HG02840 (cell line): ENCODE measurements around the gene RPLP2.
A peak's percentile ranks its signal among the peaks of the same experiment; 100 is the strongest.

ENCODE experiments used
- ATAC-seq: cut with Tn5 transposase; IDR thresholded peaks from one replicate; pipeline ENCODE4 v1.9.1; 2021; ENCODE audit warnings: mild to moderate bottlenecking, moderate library complexity, moderate number of reproducible peaks; ENCODE audit not compliant: unreplicated experiment, low FRiP score

Gene RPLP2

DNA sequence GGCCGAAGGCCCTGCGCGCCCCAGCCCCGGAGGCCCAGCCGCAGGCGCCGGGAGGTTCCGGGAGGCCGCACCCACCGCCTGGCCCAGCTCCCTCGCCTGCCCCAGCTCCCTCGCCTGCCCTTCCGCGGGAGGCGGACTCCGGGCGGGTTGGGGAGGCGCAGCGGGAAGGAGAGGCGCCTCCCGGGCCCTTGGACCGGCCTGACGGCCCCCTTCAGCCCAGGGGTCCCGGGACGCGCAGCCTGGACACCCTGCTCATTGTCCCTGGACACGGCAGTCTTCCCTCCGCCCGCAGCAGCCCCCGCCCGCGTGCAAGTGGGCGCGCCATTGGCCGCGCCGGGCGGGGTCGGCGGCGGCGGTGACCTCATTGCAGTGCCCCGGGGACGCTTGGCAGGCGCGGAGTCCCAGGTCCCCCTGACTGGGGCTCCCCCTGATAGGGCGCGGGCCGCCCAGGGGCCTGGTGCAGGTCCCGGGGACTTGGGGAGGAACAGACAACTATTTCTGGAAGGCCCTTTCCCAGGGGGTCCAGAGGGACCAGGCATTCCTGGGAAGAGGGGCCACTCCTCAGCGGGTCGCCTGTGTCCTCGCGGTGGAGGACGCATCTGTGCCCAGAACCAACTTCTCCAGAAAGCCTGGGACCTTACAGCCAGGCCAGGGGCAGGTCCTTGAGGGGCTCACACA lies 23.5 kb downstream of the RPLP2 start:
- no peak for ATAC-seq

GRCh38 chr11:833849-834311 lies 24.1 kb downstream of the RPLP2 start:
- no peak for ATAC-seq

GRCh38 chr11:834371-835316 lies 24.9 kb downstream of the RPLP2 start:
- ATAC-seq: no peak

- ATAC-seq: no peak
Measured at GRCh38 chr11:836274-836673, 26.5 kb downstream of the RPLP2 start.

- ATAC-seq: no peak
Measured at GRCh38 chr11:836700-837099, 26.9 kb downstream of the RPLP2 start.

GRCh38 chr11:837189-837989 lies 27.6 kb downstream of the RPLP2 start:
- no peak for ATAC-seq

DNA sequence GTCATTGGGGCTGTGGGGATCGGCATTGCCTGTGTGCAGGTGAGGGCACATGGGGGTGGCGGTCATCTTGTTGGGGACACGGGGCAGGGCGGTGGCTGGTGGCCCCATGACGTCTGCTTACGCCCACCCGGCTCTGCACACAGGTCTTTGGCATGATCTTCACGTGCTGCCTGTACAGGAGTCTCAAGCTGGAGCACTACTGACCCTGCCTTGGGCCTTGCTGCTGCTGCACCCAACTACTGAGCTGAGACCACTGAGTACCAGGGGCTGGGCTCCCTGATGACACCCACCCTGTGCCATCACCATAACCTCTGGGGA lies 28.2 kb downstream of the RPLP2 start:
- no peak for ATAC-seq

DNA sequence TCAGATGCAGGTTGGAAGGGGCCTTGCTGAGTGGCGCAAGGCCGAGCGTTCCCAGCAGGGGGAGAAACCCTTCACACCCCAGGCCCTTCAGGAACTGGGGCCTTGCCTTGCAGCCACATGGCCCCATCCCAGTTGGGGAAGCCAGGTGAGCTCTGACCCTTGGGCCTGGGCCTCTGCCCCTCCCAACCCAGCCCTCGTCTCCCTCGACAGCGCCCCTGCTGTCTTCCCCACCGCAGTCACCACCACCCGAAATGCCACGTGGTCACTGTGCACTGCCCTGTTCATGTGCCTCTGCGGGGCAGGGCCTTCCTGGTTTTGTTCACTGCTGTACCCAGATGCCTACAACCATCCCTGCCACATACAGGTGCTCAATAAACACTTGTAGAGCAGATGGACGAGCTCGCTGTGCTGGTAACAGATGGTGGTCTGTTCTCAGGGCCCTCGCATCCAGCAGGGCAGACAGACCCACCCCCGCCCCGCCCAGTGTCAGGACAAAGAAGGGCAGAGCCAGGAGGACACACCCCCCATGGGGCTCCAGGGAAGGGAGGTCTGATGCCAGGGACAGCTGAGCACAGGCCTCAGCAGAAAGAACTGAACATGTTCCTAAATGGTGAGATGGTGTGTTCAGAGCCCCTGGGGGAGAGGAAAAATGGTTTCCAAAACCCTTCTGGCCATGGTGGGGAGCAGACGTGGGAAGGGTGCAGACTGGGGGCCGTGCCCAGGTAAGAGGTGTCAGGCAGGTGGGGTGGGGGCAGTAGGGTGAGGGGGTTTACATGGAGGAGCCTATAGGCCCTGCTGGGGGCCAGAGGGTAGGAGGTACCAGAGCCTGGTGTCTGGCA lies 28.9 kb downstream of the RPLP2 start:
- ATAC-seq: no peak

DNA sequence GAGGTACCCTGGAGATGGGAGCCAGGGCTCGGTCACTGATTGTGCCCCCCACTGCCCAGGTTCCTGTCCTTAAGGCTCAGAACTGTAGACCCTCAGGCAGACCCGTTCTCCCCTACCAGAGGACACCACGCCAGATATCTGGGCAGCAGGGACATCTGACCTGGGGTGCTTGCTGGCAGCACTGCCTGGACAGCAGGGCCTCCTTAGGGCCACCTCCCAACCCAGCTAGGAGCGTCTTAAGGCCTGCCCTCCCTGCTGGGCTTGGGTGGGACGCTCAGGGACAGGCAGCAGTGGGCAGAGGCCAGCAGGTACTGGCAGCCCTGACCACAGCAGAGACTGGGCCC lies 29.5 kb downstream of the RPLP2 start:
- no peak for ATAC-seq

- ATAC-seq: no peak
Measured at GRCh38 chr11:839875-840617, 30.3 kb downstream of the RPLP2 start.

- peak; percentile 26 for ATAC-seq
Measured at GRCh38 chr11:841981-842369, 32.2 kb downstream of the RPLP2 start.

- ATAC-seq: peak; percentile 65
Measured at GRCh38 chr11:842370-843002, 32.7 kb downstream of the RPLP2 start, which contains the start of the genes POLR2L and TSPAN4. Gene POLR2L, minus strand, starts transcription at chr11:842529. Its CDS starts 21 bp downstream, at chr11:842508. Gene TSPAN4, plus strand, starts transcription at chr11:842852. Its CDS starts 7,453 bp downstream, at chr11:850305.

- peak; percentile 7 for ATAC-seq
Measured at GRCh38 chr11:843086-843734, 33.4 kb downstream of the RPLP2 start.

DNA sequence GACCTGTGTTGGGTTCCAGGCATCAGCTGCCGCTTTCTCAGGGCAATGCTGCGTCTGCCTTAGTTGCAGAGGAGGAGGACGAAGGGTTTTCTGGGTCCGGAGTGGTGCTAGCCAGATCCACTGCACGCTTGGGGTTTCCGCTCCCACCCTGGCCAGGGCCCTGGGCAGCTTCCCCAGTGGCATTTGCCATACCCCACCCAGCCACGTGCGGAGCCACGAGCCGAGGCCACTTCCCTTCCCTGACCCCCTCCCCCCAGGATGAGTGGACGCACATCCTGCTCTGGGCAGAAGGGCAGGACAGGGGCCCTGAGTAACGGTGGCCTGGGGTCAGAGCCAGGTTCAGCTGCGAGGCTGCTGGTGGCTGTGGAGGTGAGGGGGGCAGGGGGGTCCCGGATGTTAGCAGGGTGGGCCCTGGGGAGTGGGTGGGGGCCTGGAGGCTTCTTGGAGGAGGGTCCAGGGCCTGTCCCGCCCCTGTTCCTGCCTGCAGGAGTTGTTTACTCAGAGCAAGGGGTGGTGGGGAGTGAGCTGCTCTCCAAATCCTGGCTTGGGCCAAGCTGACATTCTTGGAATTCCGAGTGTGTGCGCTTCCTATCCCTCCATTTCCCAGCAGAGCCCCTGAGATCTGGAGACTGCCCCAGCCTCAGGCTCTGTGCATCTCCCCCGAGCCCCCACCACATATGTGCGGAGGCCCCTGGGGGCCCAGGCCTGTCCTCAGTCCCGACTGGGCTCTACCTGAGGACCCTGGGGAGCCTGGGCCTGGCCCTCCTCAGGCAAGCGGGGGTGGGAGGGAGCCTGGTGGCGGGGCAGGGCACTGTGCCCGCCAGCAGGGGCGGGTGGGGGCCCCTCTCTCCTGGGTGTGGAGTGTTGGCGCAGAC lies 34.3 kb downstream of the RPLP2 start:
- ATAC-seq: no peak

- no peak for ATAC-seq
Measured at GRCh38 chr11:844693-845644, 35.2 kb downstream of the RPLP2 start.

DNA sequence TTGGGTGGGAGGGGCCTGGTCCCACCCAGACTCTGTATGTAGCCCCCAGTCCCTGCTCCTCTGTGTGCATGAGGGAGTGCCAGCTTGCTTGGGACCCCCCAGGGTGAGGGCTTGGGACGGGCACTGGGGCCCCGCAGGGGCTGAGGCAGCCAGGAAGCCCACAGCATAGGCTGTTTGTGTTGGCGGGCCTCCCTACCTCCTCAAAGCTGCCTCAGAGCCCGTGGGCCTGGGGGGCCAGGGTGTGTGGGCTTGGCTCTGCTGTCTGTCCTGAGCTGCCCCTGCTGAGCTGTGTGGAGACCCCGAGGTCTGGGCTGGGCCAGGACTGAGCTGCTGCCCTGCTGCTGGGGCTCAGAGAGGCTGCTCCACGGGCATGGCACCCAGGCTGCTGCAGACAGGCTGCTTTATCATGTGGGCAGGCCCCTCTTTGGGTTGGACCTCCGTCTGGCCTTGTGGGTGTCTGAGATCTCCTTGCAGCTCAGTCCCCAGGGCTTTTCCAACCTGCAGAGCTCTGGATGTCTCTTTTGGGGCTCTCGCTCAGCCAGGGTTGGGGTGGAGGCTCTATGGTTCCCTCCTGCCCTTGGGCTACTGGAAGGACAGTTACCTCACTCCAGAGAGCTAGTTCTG lies 36.2 kb downstream of the RPLP2 start:
- ATAC-seq: no peak
